Measurements from ENCODE around the gene PTPRM.

The PTPRM gene

GRCh38 chr18:8424481-8424880 lies 857.4 kb downstream of the PTPRM start:
- TF ChIP-seq, protein P1, sequence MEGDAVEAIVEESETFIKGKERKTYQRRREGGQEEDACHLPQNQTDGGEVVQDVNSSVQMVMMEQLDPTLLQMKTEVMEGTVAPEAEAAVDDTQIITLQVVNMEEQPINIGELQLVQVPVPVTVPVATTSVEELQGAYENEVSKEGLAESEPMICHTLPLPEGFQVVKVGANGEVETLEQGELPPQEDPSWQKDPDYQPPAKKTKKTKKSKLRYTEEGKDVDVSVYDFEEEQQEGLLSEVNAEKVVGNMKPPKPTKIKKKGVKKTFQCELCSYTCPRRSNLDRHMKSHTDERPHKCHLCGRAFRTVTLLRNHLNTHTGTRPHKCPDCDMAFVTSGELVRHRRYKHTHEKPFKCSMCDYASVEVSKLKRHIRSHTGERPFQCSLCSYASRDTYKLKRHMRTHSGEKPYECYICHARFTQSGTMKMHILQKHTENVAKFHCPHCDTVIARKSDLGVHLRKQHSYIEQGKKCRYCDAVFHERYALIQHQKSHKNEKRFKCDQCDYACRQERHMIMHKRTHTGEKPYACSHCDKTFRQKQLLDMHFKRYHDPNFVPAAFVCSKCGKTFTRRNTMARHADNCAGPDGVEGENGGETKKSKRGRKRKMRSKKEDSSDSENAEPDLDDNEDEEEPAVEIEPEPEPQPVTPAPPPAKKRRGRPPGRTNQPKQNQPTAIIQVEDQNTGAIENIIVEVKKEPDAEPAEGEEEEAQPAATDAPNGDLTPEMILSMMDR (IDR thresholded peaks at IDR 0.05), result no peak
- intact Hi-C loops (cut with DNase I; ENCODE audit: low total_unique reads), result no loop called here
- no peak for DNase-seq
- Histone ChIP-seq H3K27ac (no peak overlapping the region), H3K4me1 (no peaks in the 10 kb centered on the region), H3K4me3 (no peak overlapping the region), H3K36me3 (no peaks in the 10 kb centered on the region), H3K9me3 (no peaks in the 10 kb centered on the region), H3K27me3 (no peaks in the 10 kb centered on the region)

DNA sequence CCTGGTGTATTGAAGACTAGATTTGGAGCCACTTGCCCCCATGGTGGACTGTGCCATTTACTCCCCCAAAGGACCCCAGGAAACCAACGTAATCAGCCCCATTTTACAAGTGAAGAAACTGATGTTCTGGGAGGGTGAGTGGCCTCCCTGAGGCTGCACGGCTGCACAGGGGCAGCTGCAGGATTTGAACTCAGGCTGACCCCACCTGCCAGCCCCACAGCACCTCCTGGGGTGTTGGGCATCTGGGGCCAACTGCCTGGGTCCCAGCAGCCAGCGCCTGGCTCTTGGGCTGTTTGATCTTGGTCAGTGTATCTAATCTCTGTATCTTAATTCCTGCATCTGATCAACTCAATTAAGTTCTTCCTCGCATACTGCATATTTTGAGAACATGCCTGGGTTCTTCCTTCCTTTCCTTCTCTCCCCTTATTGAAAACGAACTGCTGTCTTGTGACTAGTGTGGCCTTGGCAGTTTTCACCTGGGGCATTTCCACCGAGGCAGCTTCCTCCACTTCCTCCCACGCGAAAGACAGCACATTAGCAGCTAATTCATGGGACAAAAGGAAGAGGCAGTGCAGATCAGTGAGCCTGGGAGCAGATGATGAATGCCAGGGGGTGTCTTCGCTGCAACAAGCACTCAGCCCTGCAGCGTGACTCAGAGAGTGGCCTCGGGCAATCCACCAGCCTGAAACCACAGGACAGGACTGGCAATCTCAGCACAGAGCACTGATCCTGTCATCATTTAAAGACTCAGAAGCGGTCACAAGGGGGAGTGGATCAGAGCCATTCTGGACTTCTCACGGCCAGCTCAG lies 858.0 kb downstream of the PTPRM start:
- TF ChIP-seq, protein P1 (IDR thresholded peaks at IDR 0.05), result no peak
- intact Hi-C loops (cut with DNase I; ENCODE audit: low total_unique reads), result no loop called here

GRCh38 chr18:8426401-8426800 lies 859.3 kb downstream of the PTPRM start:
- H3K4me1 ChIP-seq, result no peaks in the 10 kb centered on the region
- no peak overlapping the region for H3K27ac ChIP-seq
- no peak for DNase-seq
- H3K27me3 ChIP-seq, result no peaks in the 10 kb centered on the region
- intact Hi-C loops (cut with DNase I; ENCODE audit: low total_unique reads), result no loop called here
- TF ChIP-seq, protein P1 (IDR thresholded peaks at IDR 0.05), result no peak
- H3K9me3 ChIP-seq, result no peaks in the 10 kb centered on the region
- H3K36me3 ChIP-seq, result no peaks in the 10 kb centered on the region
- no peak overlapping the region for H3K4me3 ChIP-seq

More for the DNA sequence above, 858.0 kb downstream of the PTPRM start:
- Histone ChIP-seq H3K36me3 (no peaks in the 10 kb centered on the region), H3K27me3 (no peaks in the 10 kb centered on the region), H3K4me3 (no peak overlapping the region), H3K27ac (no peak overlapping the region), H3K9me3 (no peaks in the 10 kb centered on the region), H3K4me1 (no peaks in the 10 kb centered on the region)
- DNase-seq, result no peak

DNA sequence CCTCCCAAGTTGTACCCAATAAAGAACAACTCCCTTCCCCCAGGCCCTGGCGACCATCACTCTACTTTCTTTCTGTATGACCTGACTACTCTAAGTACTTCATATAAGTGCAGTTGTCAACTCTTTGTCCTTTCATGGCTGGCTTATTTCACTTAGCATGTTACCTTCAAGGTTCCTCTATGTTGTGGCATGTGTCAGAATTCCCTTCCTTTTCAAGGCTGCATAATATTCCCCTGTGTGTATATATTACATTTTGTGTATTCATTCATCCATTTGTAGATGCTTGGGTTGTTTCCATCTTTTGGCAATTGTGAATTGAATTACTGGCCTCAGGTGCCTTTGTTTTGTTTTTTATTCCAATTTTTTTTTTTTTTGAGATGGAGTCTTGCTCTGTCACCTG lies 860.2 kb downstream of the PTPRM start:
- TF ChIP-seq, protein P1 (IDR thresholded peaks at IDR 0.05), result no peak
- Histone ChIP-seq H3K36me3 (no peaks in the 10 kb centered on the region), H3K4me1 (no peaks in the 10 kb centered on the region), H3K4me3 (no peak overlapping the region), H3K9me3 (no peaks in the 10 kb centered on the region), H3K27ac (no peak overlapping the region), H3K27me3 (no peaks in the 10 kb centered on the region)
- intact Hi-C loops (cut with DNase I; ENCODE audit: low total_unique reads), result no loop called here
- DNase-seq, result no peak

DNA sequence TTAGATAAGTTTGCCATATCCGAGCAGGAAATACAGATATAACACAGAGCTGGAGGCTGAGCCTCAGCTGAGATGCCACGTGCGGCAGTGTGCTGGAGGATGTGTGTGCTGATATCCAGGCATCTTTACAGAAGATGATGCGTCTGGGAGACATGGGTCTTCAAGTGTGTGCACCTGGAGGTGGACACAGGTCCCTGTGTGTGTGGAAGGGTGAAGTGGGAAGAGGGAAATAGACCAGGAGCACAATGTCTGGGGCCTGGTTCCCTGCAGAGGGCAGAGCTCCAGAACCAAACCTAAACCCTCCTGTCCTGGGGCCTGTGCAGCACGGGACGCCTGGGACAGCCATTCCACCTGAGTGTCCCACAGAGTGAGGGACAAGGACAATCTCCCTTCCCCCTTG lies 861.8 kb downstream of the PTPRM start:
- Histone ChIP-seq H3K36me3 (no peaks in the 10 kb centered on the region), H3K4me1 (no peaks in the 10 kb centered on the region), H3K27ac (no peak overlapping the region), H3K9me3 (no peaks in the 10 kb centered on the region), H3K4me3 (no peak overlapping the region), H3K27me3 (no peaks in the 10 kb centered on the region)
- intact Hi-C loops (cut with DNase I; ENCODE audit: low total_unique reads), result no loop called here
- DNase-seq, result no peak
- TF ChIP-seq, protein P1 (IDR thresholded peaks at IDR 0.05), result no peak

Data from tibial artery (tissue), 4 donors.